Transverse colon (tissue), 4 donors: Measurements from ENCODE around the gene DTL. TPM values are rescaled to one million over a fixed set of nuclear protein-coding genes. Genes with fewer than 3 reads are reported as not detected.

Experiments
- DNase-seq: peaks from one replicate; pipeline ENCODE4 v3.0.0-alpha.2; 2019
- H3K27ac ChIP-seq, 4 donors: fragments of 200-600 bp; sonication (generic); 2 replicates each; pipeline ENCODE4 v1.5.1; 2016 to 2018; ENCODE audit warnings: inconsistent platforms in 4 of 4
- H3K27me3 ChIP-seq: fragments of 200-600 bp; sonication (generic); 2 replicates; pipeline ENCODE4 v1.5.1; 2017; ENCODE audit warnings: inconsistent platforms
- H3K36me3 ChIP-seq, 4 donors: fragments of 200-600 bp; sonication (generic); 2 replicates each; pipeline ENCODE4 v1.5.1; 2017 to 2019; ENCODE audit warnings: inconsistent platforms in 4 of 4
- H3K4me1 ChIP-seq, 4 donors: fragments of 200-600 bp; sonication (generic); 2 replicates each; pipeline ENCODE4 v1.5.1; 2017 to 2020; ENCODE audit warnings: inconsistent platforms in 4 of 4
- H3K4me3 ChIP-seq, 4 donors: fragments of 200-600 bp; sonication (generic); 1 replicate in 1 of 4; 2 replicates in 3 of 4; pipeline versions ENCODE4 v1.5.1 to v1.6.1; 2017 to 2019; ENCODE audit warnings: inconsistent platforms in 4 of 4
- H3K9me3 ChIP-seq, 2 donors: fragments of 200-600 bp; sonication (generic); 2 replicates each; pipeline ENCODE4 v1.5.1; 2017 to 2019; ENCODE audit warnings: inconsistent platforms in 2 of 2
- EP300 ChIP-seq: sonication (generic); formaldehyde crosslinking; IDR thresholded peaks from one replicate; pipeline ENCODE4 v1.6.1; 2017; ENCODE audit warnings: antibody characterized with exemption, low read depth
- POLR2A ChIP-seq: fragments of 450-650 bp; IDR thresholded peaks from one replicate; pipeline ENCODE4 v1.6.1; 2016; ENCODE audit warnings: antibody characterized with exemption, mild to moderate bottlenecking, moderate library complexity
- POLR2AphosphoS5 ChIP-seq, 3 donors: sonication (generic); formaldehyde crosslinking; IDR thresholded peaks; one replicate each; pipeline ENCODE4 v1.6.1; 2016; ENCODE audit warnings: antibody characterized with exemption in 3 of 3
- WGBS, 2 donors: methylation state at CpG; one replicate each; pipeline ENCODE4 v1.1.5; 2018; ENCODE audit warnings: low coverage in 1 of 2; 5-methylcytosine and 5-hydroxymethylcytosine counted together
- in situ Hi-C, 4 donors: fragments of 200-750 bp; cut with MboI; loops; one replicate each; pipeline versions ENCODE4 v1.15.0 to v1.15.1; 2017; ENCODE audit warnings: low sequenced_read_pairs in 3 of 4, low pct_ligation_motif_present in 1 of 4, low pct_unique_long_range_greater_than_20kb in 1 of 4
- intact Hi-C: fragments of 100-400 bp; cut with DNase I; formaldehyde crosslinking; loops from one replicate; pipeline ENCODE4 v1.15.1; 2023; ENCODE audit warnings: low total_unique reads
- total RNA-seq, 4 donors: library from RNA; depleted of rRNA; stranded (reverse); fragments of >200 nt; gene quantifications; one replicate each; pipeline ENCODE4 v1.1.0, GENCODE V29; 2016
- TF ChIP-seq, protein P1 (sequence below), 5 experiments: fragments of 200-600 bp in 3 of 5; fragments of 450-650 bp in 2 of 5; sonication (generic) in 3 of 5; IDR thresholded peaks; 1 replicate in 2 of 5; 2 replicates in 3 of 5; pipeline ENCODE4 v1.5.1; 2016 to 2017; ENCODE audit warnings: antibody characterized with exemption in 5 of 5, inconsistent platforms in 3 of 5, mild to moderate bottlenecking in 2 of 5, moderate library complexity in 1 of 5

The DTL gene
- total RNA-seq, 4 donors from 2014 or later: 0.16 to 5.0 (median 3.3) TPM; not detected in 1

DNA sequence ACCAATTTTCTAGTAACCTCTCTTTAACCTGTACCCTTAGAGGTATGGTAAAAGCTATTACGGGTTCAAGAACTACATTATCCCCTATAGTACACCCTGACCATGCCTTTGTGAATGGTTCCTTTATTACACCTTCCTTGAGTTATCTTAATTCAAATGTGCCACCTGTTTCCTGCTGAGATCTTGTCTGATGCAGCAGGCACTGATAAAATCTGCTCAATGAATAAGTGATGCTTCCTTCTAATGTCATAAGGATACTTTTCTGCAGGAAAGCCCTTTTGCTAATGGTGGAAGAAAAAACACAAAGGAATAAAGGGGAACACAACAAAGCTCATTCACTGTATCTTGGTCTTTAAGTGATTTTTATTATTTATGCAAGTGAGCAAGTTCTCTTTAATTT is 26.0 kb upstream of the DTL start:
- H3K36me3 ChIP-seq: peaks cover 0 to 11% (median 3%) of the 10 kb centered on the region in 4 donors
- no peak for TF ChIP-seq POLR2A
- TF ChIP-seq POLR2AphosphoS5 (IDR thresholded peaks at IDR 0.05): no peak
- no peak for TF ChIP-seq EP300
- TF ChIP-seq, protein P1, sequence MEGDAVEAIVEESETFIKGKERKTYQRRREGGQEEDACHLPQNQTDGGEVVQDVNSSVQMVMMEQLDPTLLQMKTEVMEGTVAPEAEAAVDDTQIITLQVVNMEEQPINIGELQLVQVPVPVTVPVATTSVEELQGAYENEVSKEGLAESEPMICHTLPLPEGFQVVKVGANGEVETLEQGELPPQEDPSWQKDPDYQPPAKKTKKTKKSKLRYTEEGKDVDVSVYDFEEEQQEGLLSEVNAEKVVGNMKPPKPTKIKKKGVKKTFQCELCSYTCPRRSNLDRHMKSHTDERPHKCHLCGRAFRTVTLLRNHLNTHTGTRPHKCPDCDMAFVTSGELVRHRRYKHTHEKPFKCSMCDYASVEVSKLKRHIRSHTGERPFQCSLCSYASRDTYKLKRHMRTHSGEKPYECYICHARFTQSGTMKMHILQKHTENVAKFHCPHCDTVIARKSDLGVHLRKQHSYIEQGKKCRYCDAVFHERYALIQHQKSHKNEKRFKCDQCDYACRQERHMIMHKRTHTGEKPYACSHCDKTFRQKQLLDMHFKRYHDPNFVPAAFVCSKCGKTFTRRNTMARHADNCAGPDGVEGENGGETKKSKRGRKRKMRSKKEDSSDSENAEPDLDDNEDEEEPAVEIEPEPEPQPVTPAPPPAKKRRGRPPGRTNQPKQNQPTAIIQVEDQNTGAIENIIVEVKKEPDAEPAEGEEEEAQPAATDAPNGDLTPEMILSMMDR (IDR thresholded peaks at IDR 0.05): no peak
- intact Hi-C loops: no loop called here
- no peaks in the 10 kb centered on the region for H3K9me3 ChIP-seq
- H3K27me3 ChIP-seq: no peaks in the 10 kb centered on the region
- no peak overlapping the region for H3K27ac ChIP-seq
- 79 to 100% methylated on average over 1 of the region's 1 CpG for WGBS, 2 donors
- DNase-seq: no peak
- no peak overlapping the region for H3K4me3 ChIP-seq
- H3K4me1 ChIP-seq: no peaks in the 10 kb centered on the region
- in situ Hi-C loops: no loop called here

DNA sequence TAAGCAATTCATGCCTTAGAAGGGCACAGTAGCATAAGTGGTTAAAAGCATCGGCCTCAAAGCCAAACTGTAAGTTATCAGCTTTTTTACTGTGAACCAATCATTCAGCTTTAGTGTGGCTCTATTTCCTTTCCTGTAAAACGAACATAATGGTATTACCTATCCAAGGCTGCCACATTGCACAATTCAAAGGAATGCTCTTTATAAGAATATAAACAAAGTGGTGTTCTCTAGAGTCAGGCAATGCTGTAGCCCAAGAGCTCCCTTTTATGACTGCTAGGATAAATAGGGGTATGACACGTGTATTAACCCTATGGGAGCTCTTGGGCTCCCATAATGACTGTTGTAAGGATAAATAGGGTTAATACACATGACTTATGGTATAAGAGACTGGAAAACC is 25.5 kb upstream of the DTL start:
- DNase-seq: no peak
- TF ChIP-seq POLR2AphosphoS5 (IDR thresholded peaks at IDR 0.05) (no peak), POLR2A (no peak), EP300 (no peak)
- TF ChIP-seq, protein P1 (IDR thresholded peaks at IDR 0.05): no peak
- in situ Hi-C loops (no loop called here), intact Hi-C loops (no loop called here)
- Histone ChIP-seq H3K4me1 (no peaks in the 10 kb centered on the region), H3K9me3 (no peaks in the 10 kb centered on the region), H3K27me3 (no peaks in the 10 kb centered on the region), H3K36me3 (peaks cover 0 to 11% (median 3%) of the 10 kb centered on the region in 4 donors), H3K4me3 (no peak overlapping the region), H3K27ac (no peak overlapping the region)
- 73 to 84% methylated on average over 3 of the region's 3 CpGs for WGBS, 2 donors

DNA sequence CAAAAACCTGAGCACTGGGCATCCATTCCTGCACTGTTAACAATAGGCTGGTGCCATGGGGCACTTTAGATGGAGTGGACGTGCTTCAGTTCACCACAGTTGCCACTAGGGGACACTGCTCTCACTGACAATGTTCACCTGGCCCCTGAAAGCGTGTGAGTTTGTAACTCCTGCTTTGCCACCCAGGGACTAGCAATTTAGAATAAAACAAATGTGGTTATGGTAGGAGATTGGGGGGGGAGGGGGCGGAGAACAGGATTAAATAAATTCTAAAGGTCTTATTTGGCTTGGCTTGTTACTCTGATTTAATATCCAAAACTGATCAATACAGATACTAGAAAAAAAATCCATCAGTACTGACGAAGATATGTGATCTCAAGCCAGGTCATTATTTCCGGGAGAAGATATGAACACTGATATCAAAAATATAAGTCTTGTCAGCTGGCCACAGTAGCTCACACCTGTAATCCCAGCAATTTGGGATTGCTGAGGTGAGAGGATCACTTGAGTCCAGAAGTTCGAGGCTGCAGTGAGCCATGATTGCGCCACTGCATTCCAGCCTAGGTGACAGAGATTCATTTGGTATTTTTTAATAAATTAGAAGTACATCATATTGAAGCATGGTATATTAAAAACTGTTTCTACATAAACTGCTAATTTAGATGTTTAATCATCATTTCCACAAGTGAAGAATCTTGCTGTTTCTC is 23.4 kb upstream of the DTL start:
- Histone ChIP-seq H3K27me3 (no peaks in the 10 kb centered on the region), H3K27ac (no peak overlapping the region), H3K36me3 (peaks cover 0 to 6% (median 2%) of the 10 kb centered on the region in 4 donors), H3K9me3 (no peaks in the 10 kb centered on the region), H3K4me3 (no peak overlapping the region), H3K4me1 (no peaks in the 10 kb centered on the region)
- WGBS, 2 donors: 53 to 62% methylated on average over 7 of the region's 7 CpGs
- intact Hi-C loops: no loop called here
- peak; percentile 70 for DNase-seq
- in situ Hi-C loops: no loop called here
- TF ChIP-seq, protein P1 (IDR thresholded peaks at IDR 0.05): peak; percentile 87 to 97 (median 92)
- no peak for TF ChIP-seq POLR2AphosphoS5 (IDR thresholded peaks at IDR 0.05)

DNA sequence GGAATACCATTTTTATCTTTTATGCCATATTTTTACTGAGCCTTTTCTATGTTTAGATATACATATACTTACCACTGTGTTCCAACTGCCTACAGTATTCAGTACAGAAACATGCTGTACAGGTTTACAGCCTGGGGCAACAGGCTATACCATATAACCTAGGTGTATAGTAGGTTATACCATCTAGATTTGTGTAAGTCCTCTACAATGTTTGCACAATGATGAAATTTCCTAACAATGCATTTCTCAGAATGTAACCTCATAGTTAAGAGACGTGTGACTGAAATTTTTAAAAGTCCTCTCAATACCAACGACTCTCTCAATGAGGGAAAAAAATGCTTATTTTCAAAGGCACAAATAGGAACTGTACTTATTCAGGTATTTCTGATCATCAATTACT is 21.9 kb upstream of the DTL start:
- WGBS, 2 donors: 88 to 96% methylated on average over 2 of the region's 2 CpGs
- H3K4me1 ChIP-seq: no peaks in the 10 kb centered on the region
- no peak overlapping the region for H3K27ac ChIP-seq
- H3K4me3 ChIP-seq: no peak overlapping the region
- no peak for DNase-seq
- in situ Hi-C loops (no loop called here), intact Hi-C loops (no loop called here)
- no peaks in the 10 kb centered on the region for H3K9me3 ChIP-seq
- H3K36me3 ChIP-seq: peaks cover 0 to 4% (median 2%) of the 10 kb centered on the region in 4 donors
- H3K27me3 ChIP-seq: no peaks in the 10 kb centered on the region
- no peak for TF ChIP-seq POLR2AphosphoS5 (IDR thresholded peaks at IDR 0.05)
- TF ChIP-seq, protein P1 (IDR thresholded peaks at IDR 0.05): no peak
- TF ChIP-seq EP300: no peak
- no peak for TF ChIP-seq POLR2A
